VCaP (cell line): ENCODE measurements around the gene TUBB4B.

Experiments used
- H3K27ac ChIP-seq: fragments of 450-650 bp; 2 replicates; pipeline ENCODE4 v1.5.1; 2017
- CTCF ChIP-seq: fragments of 450-650 bp; conservative IDR thresholded peaks from 2 replicates; pipeline ENCODE4 v1.5.1; 2017; ENCODE audit warnings: mild to moderate bottlenecking, moderate library complexity

Gene TUBB4B

GRCh38 chr9:137233143-137233980 is 7.7 kb upstream of the TUBB4B start:
- TF ChIP-seq CTCF, result no peak

GRCh38 chr9:137234055-137234697 is 6.9 kb upstream of the TUBB4B start:
- TF ChIP-seq CTCF, result no peak
- no peak overlapping the region for H3K27ac ChIP-seq

More at GRCh38 chr9:137233143-137233980, 7.7 kb upstream of the TUBB4B start:
- H3K27ac ChIP-seq, result no peak overlapping the region

- no peak for TF ChIP-seq CTCF
- no peak overlapping the region for H3K27ac ChIP-seq
Observed at GRCh38 chr9:137234758-137235423, 6.2 kb upstream of the TUBB4B start.

- H3K27ac ChIP-seq, result peak overlapping the region; percentile 100; the same call in 1 of the 2 replicates
- no peak for TF ChIP-seq CTCF
Observed at GRCh38 chr9:137235424-137236237, 5.5 kb upstream of the TUBB4B start.

- H3K27ac ChIP-seq, result peak overlapping the region; percentile 100; the same call in 1 of the 2 replicates
- peak; percentile 100 for TF ChIP-seq CTCF
Observed at GRCh38 chr9:137236238-137236935, 4.7 kb upstream of the TUBB4B start.

- TF ChIP-seq CTCF, result no peak
- peak overlapping the region; percentile 100 for H3K27ac ChIP-seq
Observed at GRCh38 chr9:137236936-137237421, 4.1 kb upstream of the TUBB4B start.
